Esophagus muscularis mucosa (tissue), 3 donors: Measurements from ENCODE around the gene CCDC85C.

Source experiments
- POLR2A ChIP-seq: fragments of 450-650 bp; IDR thresholded peaks from one replicate; pipeline ENCODE4 v1.6.1; 2017; ENCODE audit warnings: antibody characterized with exemption, moderate library complexity, mild to moderate bottlenecking, low read depth
- TF ChIP-seq, protein P1 (sequence below), 3 experiments: fragments of 200-600 bp in 2 of 3; fragments of 450-650 bp in 1 of 3; sonication (generic) in 2 of 3; IDR thresholded peaks; one replicate each; pipeline ENCODE4 v1.5.1; 2017 to 2019; ENCODE audit warnings: antibody characterized with exemption in 3 of 3, mild to moderate bottlenecking in 2 of 3, moderate library complexity in 1 of 3

DNA sequence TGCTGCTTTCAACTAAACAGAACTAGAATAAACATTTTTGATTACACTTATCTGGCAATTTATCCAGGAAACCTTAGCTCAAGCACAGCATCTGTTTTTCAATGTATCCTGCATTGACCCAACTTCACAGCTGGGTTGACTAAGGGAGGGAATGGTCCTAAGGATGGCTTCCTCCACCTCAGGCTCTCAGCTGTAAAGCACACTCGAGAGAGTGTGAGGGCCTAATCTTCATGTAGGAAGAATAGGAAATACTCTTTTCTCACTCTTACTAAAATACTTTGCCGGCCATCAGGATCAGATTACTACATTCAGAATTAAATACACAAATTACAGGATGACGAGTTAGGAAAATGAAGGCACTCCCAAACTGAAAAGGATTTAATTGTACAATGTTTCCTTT is 130.5 kb downstream of the CCDC85C start:
- TF ChIP-seq, protein P1, sequence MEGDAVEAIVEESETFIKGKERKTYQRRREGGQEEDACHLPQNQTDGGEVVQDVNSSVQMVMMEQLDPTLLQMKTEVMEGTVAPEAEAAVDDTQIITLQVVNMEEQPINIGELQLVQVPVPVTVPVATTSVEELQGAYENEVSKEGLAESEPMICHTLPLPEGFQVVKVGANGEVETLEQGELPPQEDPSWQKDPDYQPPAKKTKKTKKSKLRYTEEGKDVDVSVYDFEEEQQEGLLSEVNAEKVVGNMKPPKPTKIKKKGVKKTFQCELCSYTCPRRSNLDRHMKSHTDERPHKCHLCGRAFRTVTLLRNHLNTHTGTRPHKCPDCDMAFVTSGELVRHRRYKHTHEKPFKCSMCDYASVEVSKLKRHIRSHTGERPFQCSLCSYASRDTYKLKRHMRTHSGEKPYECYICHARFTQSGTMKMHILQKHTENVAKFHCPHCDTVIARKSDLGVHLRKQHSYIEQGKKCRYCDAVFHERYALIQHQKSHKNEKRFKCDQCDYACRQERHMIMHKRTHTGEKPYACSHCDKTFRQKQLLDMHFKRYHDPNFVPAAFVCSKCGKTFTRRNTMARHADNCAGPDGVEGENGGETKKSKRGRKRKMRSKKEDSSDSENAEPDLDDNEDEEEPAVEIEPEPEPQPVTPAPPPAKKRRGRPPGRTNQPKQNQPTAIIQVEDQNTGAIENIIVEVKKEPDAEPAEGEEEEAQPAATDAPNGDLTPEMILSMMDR (IDR thresholded peaks at IDR 0.05): no peak
- no peak for TF ChIP-seq POLR2A
